Activated T-helper 2 cell treated with anti-CD3 and anti-CD28 coated beads, Interferon-gamma antibody, Interleukin-2, Interleukin-4, amounts not matched to agents 10 μg/mL and 5 μg/mL and 100 μg/mL, durations not matched to agents 14 hours and 24 hours and 36 hours (primary cell): ENCODE results near the gene RALBP1. TPM values are rescaled to one million over a fixed set of nuclear protein-coding genes. Genes with fewer than 3 reads are reported as not detected.

Source experiments
- DNase-seq: peaks from one replicate; pipeline ENCODE4 v3.0.0; 2021; ENCODE audit warnings: low spot score
- H3K27ac Mint-ChIP-seq: one replicate; pipeline ENCODE4 v1.8.0; 2021; ENCODE audit warnings: mixed read lengths
- H3K27me3 Mint-ChIP-seq: one replicate; pipeline ENCODE4 v1.8.0; 2021; ENCODE audit warnings: low read depth, mixed read lengths
- H3K36me3 Mint-ChIP-seq: one replicate; pipeline ENCODE4 v1.8.0; 2021; ENCODE audit warnings: low read depth, mixed read lengths
- H3K4me1 Mint-ChIP-seq: one replicate; pipeline ENCODE4 v1.8.0; 2021; ENCODE audit warnings: low read depth, mixed read lengths
- H3K4me3 Mint-ChIP-seq: one replicate; pipeline ENCODE4 v1.8.0; 2021; ENCODE audit warnings: low read depth, mild to moderate bottlenecking, moderate library complexity, mixed read lengths
- H3K9me3 Mint-ChIP-seq: one replicate; pipeline ENCODE4 v1.8.0; 2021; ENCODE audit warnings: mixed read lengths
- intact Hi-C: fragments of 100-400 bp; cut with micrococcal nuclease; formaldehyde crosslinking; loops from one replicate; pipeline ENCODE4 v1.15.1; 2023
- total RNA-seq: library from RNA; stranded (reverse); gene quantifications from 2 replicates; pipeline ENCODE4 v1.2.3, GENCODE V29; 2022

RALBP1 gene
- total RNA-seq, 1 donor from 2014 or later, result 40.1 TPM

GRCh38 chr18:9547782-9548181 is 72.5 kb downstream of the RALBP1 start:
- H3K4me1 Mint-ChIP-seq, result no peaks in the 10 kb centered on the region
- H3K27me3 Mint-ChIP-seq, result no peaks in the 10 kb centered on the region
- H3K36me3 Mint-ChIP-seq, result peaks cover 37% of the 10 kb centered on the region
- H3K9me3 Mint-ChIP-seq, result peaks cover 3% of the 10 kb centered on the region
- no peak for DNase-seq
- H3K4me3 Mint-ChIP-seq, result no peak overlapping the region
- intact Hi-C loops, result no loop called here
- no peak overlapping the region for H3K27ac Mint-ChIP-seq

GRCh38 chr18:9549405-9549804 is 74.1 kb downstream of the RALBP1 start:
- peaks cover 47% of the 10 kb centered on the region for H3K36me3 Mint-ChIP-seq
- no peak for DNase-seq
- no peaks in the 10 kb centered on the region for H3K4me1 Mint-ChIP-seq
- H3K27ac Mint-ChIP-seq, result no peak overlapping the region
- intact Hi-C loops, result no loop called here
- no peak overlapping the region for H3K4me3 Mint-ChIP-seq
- H3K27me3 Mint-ChIP-seq, result no peaks in the 10 kb centered on the region
- peaks cover 5% of the 10 kb centered on the region for H3K9me3 Mint-ChIP-seq

DNA sequence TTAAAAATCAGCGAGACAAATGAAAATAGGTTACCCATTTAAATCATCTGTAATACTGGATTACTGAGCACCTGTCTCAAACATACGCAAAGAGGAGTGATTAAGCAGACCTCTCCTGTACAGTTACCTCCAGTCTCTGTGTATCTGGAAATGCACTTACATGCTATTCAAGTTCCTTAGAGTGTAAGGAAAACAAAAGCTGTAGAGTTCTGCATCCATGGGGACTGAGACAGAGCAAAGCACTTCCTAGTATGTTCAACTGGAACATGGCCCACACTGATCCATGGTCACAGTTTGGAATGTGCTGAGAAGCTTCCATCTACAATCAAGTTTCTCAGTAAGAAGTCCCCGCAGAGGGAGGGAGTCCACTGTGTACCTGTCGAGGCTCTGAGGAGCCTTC is 75.1 kb downstream of the RALBP1 start:
- H3K4me3 Mint-ChIP-seq, result no peak overlapping the region
- no peaks in the 10 kb centered on the region for H3K27me3 Mint-ChIP-seq
- DNase-seq, result no peak
- H3K36me3 Mint-ChIP-seq, result peaks cover 53% of the 10 kb centered on the region
- intact Hi-C loops, result no loop called here
- H3K9me3 Mint-ChIP-seq, result peaks cover 5% of the 10 kb centered on the region
- H3K4me1 Mint-ChIP-seq, result peaks cover 3% of the 10 kb centered on the region
- H3K27ac Mint-ChIP-seq, result no peak overlapping the region

DNA sequence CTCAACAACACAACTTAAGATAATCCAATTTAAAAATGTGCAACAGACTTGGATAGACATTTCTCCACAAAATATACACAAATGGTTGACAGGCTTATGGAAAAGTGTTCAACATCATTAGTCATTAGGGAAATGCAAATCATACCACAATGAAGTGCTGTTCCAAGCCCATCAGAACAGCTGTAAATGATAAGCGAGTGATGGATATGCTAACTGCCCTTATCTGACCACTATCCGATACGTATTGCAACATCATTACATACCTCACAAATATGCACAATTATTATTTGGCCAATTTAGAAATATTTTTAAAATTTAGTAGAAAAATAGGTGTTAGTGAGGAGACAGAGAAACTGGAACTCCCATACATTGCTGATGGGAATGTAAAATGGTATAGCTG is 76.9 kb downstream of the RALBP1 start:
- intact Hi-C loops, result no loop called here

DNA sequence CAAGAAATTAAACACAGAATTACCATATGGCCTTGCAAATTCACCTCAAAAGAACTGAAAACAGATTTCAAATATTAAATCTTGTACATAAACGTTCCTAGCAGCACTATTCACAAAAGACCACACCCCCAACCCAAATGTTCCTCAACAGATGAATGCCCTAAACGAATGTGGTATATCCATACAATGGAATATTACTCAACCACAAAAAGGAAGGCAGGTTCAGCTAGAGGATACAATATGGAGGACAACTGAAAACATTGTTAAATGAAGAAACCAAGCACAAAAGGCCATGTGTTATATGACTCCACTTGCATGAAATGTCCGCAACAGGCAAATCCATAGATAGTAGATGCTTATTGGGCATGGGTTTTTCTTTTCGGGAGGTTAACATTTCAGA is 77.3 kb downstream of the RALBP1 start:
- intact Hi-C loops, result no loop called here
- Mint-ChIP-seq H3K9me3 (peaks cover 5% of the 10 kb centered on the region), H3K4me1 (peaks cover 3% of the 10 kb centered on the region), H3K27me3 (no peaks in the 10 kb centered on the region), H3K27ac (no peak overlapping the region), H3K4me3 (no peak overlapping the region), H3K36me3 (peaks cover 60% of the 10 kb centered on the region)
- DNase-seq, result no peak

More for the DNA sequence above, 76.9 kb downstream of the RALBP1 start:
- H3K27me3 Mint-ChIP-seq, result no peaks in the 10 kb centered on the region
- no peak overlapping the region for H3K27ac Mint-ChIP-seq
- peaks cover 3% of the 10 kb centered on the region for H3K4me1 Mint-ChIP-seq
- DNase-seq, result no peak
- peaks cover 61% of the 10 kb centered on the region for H3K36me3 Mint-ChIP-seq
- peaks cover 5% of the 10 kb centered on the region for H3K9me3 Mint-ChIP-seq
- no peak overlapping the region for H3K4me3 Mint-ChIP-seq

GRCh38 chr18:9557250-9557943 is 82.1 kb downstream of the RALBP1 start:
- Mint-ChIP-seq H3K9me3 (peaks cover 5% of the 10 kb centered on the region), H3K4me1 (peaks cover 3% of the 10 kb centered on the region), H3K4me3 (no peak overlapping the region), H3K27ac (no peak overlapping the region), H3K27me3 (no peaks in the 10 kb centered on the region), H3K36me3 (peaks cover 37% of the 10 kb centered on the region)
- no peak for DNase-seq
- intact Hi-C loops, result no loop called here

DNA sequence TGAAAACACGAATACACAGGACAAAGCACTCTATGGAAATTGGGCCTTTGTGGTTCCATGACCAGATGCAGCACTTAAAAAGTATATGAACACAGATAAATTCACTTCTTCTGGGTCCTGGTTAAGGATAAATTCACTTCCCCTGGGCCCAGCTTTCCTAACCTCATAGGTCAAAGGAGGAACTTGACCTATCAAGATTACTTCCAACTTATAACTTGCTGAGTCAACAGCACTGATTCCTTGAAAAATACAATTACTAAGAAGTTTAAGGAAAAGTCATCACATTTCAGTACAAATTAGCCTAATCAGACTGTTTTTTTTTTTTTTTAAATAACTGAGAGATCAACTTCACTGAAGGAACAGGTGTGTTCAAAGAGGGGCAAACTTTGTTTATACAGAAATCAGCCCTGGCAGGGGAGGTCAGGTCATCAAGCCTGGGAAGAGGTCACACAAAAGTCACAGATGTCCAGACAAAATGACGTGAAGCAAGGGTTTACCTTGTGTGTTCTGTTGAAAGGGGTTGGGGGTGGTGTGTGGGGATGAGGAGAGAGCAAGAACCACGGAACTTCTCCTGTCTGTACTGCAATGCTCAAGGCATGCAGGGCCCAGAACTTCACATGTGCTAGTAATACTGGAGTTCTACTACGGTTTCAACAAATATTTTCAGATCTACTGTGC is 83.2 kb downstream of the RALBP1 start:
- Mint-ChIP-seq H3K9me3 (no peaks in the 10 kb centered on the region), H3K36me3 (peaks cover 32% of the 10 kb centered on the region), H3K4me3 (no peak overlapping the region), H3K27ac (no peak overlapping the region), H3K27me3 (no peaks in the 10 kb centered on the region), H3K4me1 (peaks cover 3% of the 10 kb centered on the region)
- no peak for DNase-seq
- intact Hi-C loops, result no loop called here

GRCh38 chr18:9559253-9559652 is 83.9 kb downstream of the RALBP1 start:
- no peak overlapping the region for H3K27ac Mint-ChIP-seq
- peaks cover 30% of the 10 kb centered on the region for H3K36me3 Mint-ChIP-seq
- H3K9me3 Mint-ChIP-seq, result no peaks in the 10 kb centered on the region
- intact Hi-C loops, result no loop called here
- no peak for DNase-seq
- H3K4me3 Mint-ChIP-seq, result no peak overlapping the region
- peaks cover 3% of the 10 kb centered on the region for H3K4me1 Mint-ChIP-seq
- no peaks in the 10 kb centered on the region for H3K27me3 Mint-ChIP-seq

DNA sequence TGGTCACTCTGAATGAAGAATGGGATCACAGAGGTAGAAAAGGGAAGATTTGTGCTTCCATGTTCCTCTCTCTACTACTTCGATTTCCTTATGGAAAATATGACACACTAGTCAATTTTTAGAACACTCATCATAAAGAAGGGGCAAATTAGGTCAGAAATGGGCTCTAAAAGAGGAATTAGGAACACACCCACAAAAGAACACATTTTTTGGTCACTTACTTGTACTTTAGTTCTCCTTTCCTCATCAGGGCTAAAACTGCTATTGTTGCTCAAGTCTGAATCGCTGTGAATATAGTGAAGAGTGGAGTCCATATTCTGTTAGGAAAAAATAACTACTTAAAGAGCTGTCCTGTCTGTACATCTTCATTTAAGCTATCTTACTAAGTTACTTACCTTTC is 86.4 kb downstream of the RALBP1 start:
- H3K4me3 Mint-ChIP-seq, result no peak overlapping the region
- intact Hi-C loops, result no loop called here
- H3K4me1 Mint-ChIP-seq, result no peaks in the 10 kb centered on the region
- no peak overlapping the region for H3K27ac Mint-ChIP-seq
- no peak for DNase-seq
- no peaks in the 10 kb centered on the region for H3K27me3 Mint-ChIP-seq
- H3K9me3 Mint-ChIP-seq, result no peaks in the 10 kb centered on the region
- H3K36me3 Mint-ChIP-seq, result peaks cover 15% of the 10 kb centered on the region

- DNase-seq, result no peak
- Mint-ChIP-seq H3K27ac (no peak overlapping the region), H3K27me3 (no peaks in the 10 kb centered on the region), H3K4me1 (no peaks in the 10 kb centered on the region), H3K9me3 (no peaks in the 10 kb centered on the region), H3K36me3 (peaks cover 15% of the 10 kb centered on the region), H3K4me3 (no peak overlapping the region)
- intact Hi-C loops, result no loop called here
Observed at GRCh38 chr18:9562584-9562983, 87.3 kb downstream of the RALBP1 start.

- Mint-ChIP-seq H3K9me3 (no peaks in the 10 kb centered on the region), H3K27ac (no peak overlapping the region), H3K36me3 (peaks cover 13% of the 10 kb centered on the region), H3K27me3 (no peaks in the 10 kb centered on the region), H3K4me3 (no peak overlapping the region), H3K4me1 (no peaks in the 10 kb centered on the region)
- intact Hi-C loops, result no loop called here
- no peak for DNase-seq
Observed at GRCh38 chr18:9563331-9563730, 88.0 kb downstream of the RALBP1 start.

DNA sequence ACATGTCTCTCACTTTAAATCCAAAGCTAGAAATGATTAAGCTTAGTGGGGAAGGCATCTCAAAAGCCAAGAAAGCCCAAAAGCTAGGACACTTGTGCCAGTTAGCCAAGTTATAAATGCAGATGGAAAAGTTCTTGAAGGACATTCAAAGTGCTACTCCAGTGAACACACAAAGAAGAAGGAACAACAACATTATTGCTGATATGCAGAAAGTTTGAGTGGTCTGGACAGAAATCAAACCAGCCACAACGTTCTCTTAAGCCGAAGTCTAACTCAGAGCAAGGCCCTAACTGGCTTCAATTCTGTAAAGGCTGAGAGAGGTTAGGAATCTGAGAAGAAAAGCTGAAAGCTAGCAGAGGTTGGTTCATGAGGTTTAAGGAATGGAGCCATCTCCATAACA is 90.1 kb downstream of the RALBP1 start:
- no peak for DNase-seq
- Mint-ChIP-seq H3K27me3 (no peaks in the 10 kb centered on the region), H3K27ac (no peak overlapping the region), H3K9me3 (no peaks in the 10 kb centered on the region), H3K4me1 (no peaks in the 10 kb centered on the region), H3K36me3 (peaks cover 17% of the 10 kb centered on the region), H3K4me3 (no peak overlapping the region)
- intact Hi-C loops, result no loop called here

- Mint-ChIP-seq H3K9me3 (no peaks in the 10 kb centered on the region), H3K4me1 (no peaks in the 10 kb centered on the region), H3K36me3 (peaks cover 22% of the 10 kb centered on the region), H3K27me3 (no peaks in the 10 kb centered on the region), H3K27ac (no peak overlapping the region), H3K4me3 (no peak overlapping the region)
- intact Hi-C loops, result no loop called here
- DNase-seq, result no peak
Observed at GRCh38 chr18:9568186-9568585, 92.9 kb downstream of the RALBP1 start.
